HEK293T (cell line): ENCODE measurements around the gene THRB.

Experiments used
- ARNT ChIP-seq: fragments of 450-650 bp; IDR thresholded peaks from 2 replicates; pipeline ENCODE4 v1.6.1; 2017; ENCODE audit warnings: mild to moderate bottlenecking
- FOXA1 ChIP-seq: fragments of 450-650 bp; IDR thresholded peaks from 2 replicates; pipeline ENCODE4 v1.6.1; 2016; ENCODE audit warnings: mild to moderate bottlenecking

GRCh38 chr3:24229468-24230221, 265.0 kb downstream of the THRB start:
- TF ChIP-seq FOXA1 (no peak), ARNT (no peak)
